Skeletal muscle tissue (tissue), 4 donors: ENCODE data around the gene RTF2. TPM values are rescaled to one million over a fixed set of nuclear protein-coding genes. Genes with fewer than 3 reads are reported as not detected.

Source experiments
- H3K27ac ChIP-seq: one replicate; pipeline ENCODE4 v1.7.0; 2013; ENCODE audit warnings: mild to moderate bottlenecking, low read depth, low read length, inconsistent platforms
- H3K27me3 ChIP-seq, 3 donors: one replicate each; pipeline ENCODE4 v1.7.0; 2013; ENCODE audit warnings: low read length in 3 of 3; ENCODE audit not compliant: control insufficient read depth in 3 of 3, insufficient read depth in 3 of 3
- H3K36me3 ChIP-seq, 3 donors: one replicate each; pipeline ENCODE4 v1.7.0; 2013; ENCODE audit warnings: low read length in 3 of 3; ENCODE audit not compliant: control insufficient read depth in 3 of 3, insufficient read depth in 3 of 3
- H3K4me1 ChIP-seq, 3 donors: one replicate each; pipeline ENCODE4 v1.7.0; 2013; ENCODE audit warnings: low read length in 3 of 3, mild to moderate bottlenecking in 3 of 3; ENCODE audit not compliant: control insufficient read depth in 3 of 3, insufficient read depth in 3 of 3
- H3K4me3 ChIP-seq, 3 donors: one replicate each; pipeline ENCODE4 v1.7.0; 2013; ENCODE audit warnings: low read length in 3 of 3
- H3K9ac ChIP-seq, 3 donors: one replicate each; pipeline ENCODE4 v1.7.0; 2013; ENCODE audit warnings: low read length in 3 of 3, mild to moderate bottlenecking in 3 of 3, moderate library complexity in 2 of 3, low read depth in 1 of 3
- H3K9me3 ChIP-seq, 3 donors: one replicate each; pipeline ENCODE4 v1.7.0; 2013; ENCODE audit warnings: low read length in 3 of 3; ENCODE audit not compliant: control insufficient read depth in 3 of 3
- total RNA-seq: library from RNA; depleted of rRNA; stranded (reverse); fragments of >200 nt; gene quantifications from one replicate; pipeline ENCODE4 v1.2.3, GENCODE V29; 2014
- donor health status: Osteomylitis.

Gene RTF2
- total RNA-seq, 1 donor from 2014 or later, result 68.4 TPM

GRCh38 chr20:56447227-56447626 lies 21.2 kb upstream of the RTF2 start:
- no peaks in the 10 kb centered on the region for H3K9me3 ChIP-seq
- H3K9ac ChIP-seq, result no peak overlapping the region
- H3K4me3 ChIP-seq, result no peak overlapping the region
- peaks cover 2 to 13% (median 3%) of the 10 kb centered on the region in 3 donors for H3K27me3 ChIP-seq
- H3K4me1 ChIP-seq, result no peaks in the 10 kb centered on the region
- H3K36me3 ChIP-seq, result no peaks in the 10 kb centered on the region
- H3K27ac ChIP-seq, result no peak overlapping the region

- H3K9me3 ChIP-seq, result no peaks in the 10 kb centered on the region
- H3K27ac ChIP-seq, result no peak overlapping the region
- H3K4me1 ChIP-seq, result no peaks in the 10 kb centered on the region
- H3K9ac ChIP-seq, result no peak overlapping the region
- peaks cover 2 to 3% (median 3%) of the 10 kb centered on the region in 3 donors for H3K27me3 ChIP-seq
- no peak overlapping the region for H3K4me3 ChIP-seq
- no peaks in the 10 kb centered on the region for H3K36me3 ChIP-seq
These were observed 19.0 kb upstream of the RTF2 start for GRCh38 chr20:56449459-56449858.

DNA sequence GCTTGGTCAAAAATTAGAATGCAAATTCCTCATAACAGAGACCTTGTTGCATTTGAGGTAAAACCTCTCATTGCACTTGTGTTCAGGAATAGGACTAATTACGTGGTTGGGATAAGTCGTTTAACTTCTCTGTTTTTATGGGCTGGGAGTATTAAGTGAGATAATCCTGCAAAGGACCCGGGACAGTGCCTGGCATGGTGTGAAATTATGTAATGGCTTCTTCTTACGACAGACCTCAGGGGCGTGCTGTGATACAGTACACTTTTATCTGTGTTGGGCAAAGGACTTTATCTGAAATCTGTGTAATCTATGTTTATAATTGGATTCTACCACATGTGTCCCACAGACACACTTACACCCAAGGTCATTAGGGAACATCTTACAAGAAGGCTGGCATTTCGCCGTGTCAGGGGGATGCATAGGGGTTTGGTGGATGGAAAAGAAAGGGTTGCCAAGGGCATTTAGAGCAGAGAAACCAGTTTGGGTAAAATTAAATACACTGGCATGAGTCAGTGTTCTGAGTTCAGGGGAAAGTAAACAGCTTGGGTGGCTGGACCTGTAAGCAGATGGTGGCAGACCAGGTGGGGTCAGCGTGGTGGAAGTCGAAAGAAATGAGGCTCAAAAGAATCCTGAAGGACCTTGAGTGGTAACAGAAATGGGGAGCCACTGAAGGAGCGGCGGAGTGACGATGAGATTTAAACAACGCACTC lies 17.2 kb upstream of the RTF2 start:
- H3K4me1 ChIP-seq, result no peaks in the 10 kb centered on the region
- H3K27me3 ChIP-seq, result no peaks in the 10 kb centered on the region
- no peak overlapping the region for H3K9ac ChIP-seq
- no peak overlapping the region for H3K27ac ChIP-seq
- H3K4me3 ChIP-seq, result no peak overlapping the region
- no peaks in the 10 kb centered on the region for H3K9me3 ChIP-seq
- H3K36me3 ChIP-seq, result no peaks in the 10 kb centered on the region

DNA sequence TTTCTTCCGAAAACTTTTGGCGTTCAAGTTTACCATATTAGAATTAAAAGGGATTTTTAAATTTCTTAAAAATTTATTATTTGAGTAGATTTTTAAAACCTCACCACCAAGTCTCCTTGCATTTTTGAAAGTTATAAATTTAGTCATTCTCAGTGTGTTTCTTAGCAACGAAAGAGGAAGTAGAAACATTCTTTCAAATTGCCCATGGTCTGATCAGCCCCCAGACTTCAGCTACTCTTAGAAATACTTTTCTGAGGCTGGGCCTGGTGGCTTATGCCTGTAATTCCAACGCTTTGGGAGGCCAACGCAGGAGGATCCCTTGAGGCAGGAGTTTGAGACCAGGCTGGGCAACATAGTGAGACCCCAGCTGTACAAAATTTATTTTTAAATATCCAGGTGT lies 15.1 kb upstream of the RTF2 start:
- no peak overlapping the region for H3K9ac ChIP-seq
- no peaks in the 10 kb centered on the region for H3K4me1 ChIP-seq
- H3K27ac ChIP-seq, result no peak overlapping the region
- no peaks in the 10 kb centered on the region for H3K27me3 ChIP-seq
- H3K36me3 ChIP-seq, result no peaks in the 10 kb centered on the region
- H3K9me3 ChIP-seq, result no peaks in the 10 kb centered on the region
- H3K4me3 ChIP-seq, result no peak overlapping the region

DNA sequence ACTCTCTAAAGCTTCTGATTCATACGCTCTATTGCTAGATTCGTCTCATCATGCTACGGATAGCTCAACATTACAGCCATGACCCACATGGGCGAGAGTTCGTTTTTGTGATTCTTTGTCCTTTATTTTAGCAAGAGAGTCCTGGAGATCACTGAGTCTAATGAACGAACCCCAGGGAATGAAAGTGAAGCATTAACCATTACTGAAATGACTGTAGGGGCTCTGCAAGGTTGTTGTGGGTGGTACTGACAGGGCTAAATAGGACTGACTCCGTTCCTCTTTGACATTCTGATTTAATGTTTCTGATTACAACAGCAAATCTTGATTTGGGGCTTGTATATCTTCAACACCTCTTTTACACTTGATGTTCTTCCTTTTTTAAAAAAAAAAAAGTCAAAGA lies 13.7 kb upstream of the RTF2 start:
- Histone ChIP-seq H3K27me3 (no peaks in the 10 kb centered on the region), H3K4me3 (no peak overlapping the region), H3K36me3 (no peaks in the 10 kb centered on the region), H3K4me1 (no peaks in the 10 kb centered on the region), H3K9me3 (no peaks in the 10 kb centered on the region), H3K9ac (no peak overlapping the region), H3K27ac (no peak overlapping the region)

DNA sequence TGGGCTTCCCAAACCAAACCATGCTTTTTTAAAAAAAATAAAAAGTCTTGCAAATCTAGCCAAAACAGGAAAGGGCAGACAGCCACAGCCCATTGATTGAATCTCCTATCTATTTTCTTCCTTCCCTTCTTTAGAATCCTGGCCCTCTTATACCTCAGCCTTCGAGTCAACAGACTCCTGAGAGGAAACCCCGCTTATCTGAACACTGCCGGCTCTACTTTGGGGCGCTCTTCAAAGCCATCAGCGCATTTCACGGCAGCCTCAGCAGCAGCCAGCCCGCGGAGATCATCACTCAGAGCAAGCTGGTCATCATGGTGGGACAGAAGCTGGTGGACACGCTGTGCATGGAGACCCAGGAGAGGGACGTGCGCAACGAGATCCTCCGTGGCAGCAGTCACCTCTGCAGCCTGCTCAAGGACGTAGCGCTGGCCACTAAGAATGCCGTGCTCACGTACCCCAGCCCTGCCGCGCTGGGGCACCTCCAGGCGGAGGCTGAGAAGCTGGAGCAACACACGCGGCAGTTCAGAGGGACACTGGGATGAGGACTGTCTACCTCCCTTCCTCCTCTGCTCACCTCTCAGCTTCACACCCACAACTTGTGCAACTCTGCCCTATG lies 10.1 kb upstream of the RTF2 start:
- Histone ChIP-seq H3K27ac (no peak overlapping the region), H3K27me3 (no peaks in the 10 kb centered on the region), H3K9ac (no peak overlapping the region), H3K36me3 (no peaks in the 10 kb centered on the region), H3K4me1 (no peaks in the 10 kb centered on the region), H3K4me3 (no peak overlapping the region), H3K9me3 (no peaks in the 10 kb centered on the region)

DNA sequence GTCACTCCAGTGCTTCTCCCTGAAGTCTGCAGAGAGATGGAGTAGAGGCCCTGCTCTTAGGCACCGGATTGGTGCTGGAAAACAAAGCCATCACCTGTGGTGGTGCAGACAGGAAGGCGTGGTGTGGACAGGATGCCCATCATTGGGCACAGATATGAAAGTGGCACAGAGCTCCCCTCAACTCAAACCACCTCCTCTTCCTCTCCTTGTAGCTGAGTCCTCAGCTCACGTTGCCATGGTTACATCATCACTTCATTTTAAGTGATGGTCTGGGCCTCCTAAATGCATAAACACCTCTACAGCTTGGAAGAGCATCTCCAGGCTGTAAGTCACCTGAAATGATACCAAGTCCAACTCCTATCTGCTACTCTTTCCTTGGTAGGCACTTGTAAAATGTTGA lies 8.0 kb upstream of the RTF2 start:
- Histone ChIP-seq H3K4me3 (no peak overlapping the region), H3K27ac (no peak overlapping the region)

GRCh38 chr20:56461576-56461975 lies 6.9 kb upstream of the RTF2 start:
- Histone ChIP-seq H3K36me3 (no peaks in the 10 kb centered on the region), H3K4me3 (no peak overlapping the region), H3K27ac (no peak overlapping the region), H3K4me1 (no peaks in the 10 kb centered on the region), H3K27me3 (no peaks in the 10 kb centered on the region), H3K9ac (no peak overlapping the region), H3K9me3 (no peaks in the 10 kb centered on the region)

More for the DNA sequence above, 8.0 kb upstream of the RTF2 start:
- Histone ChIP-seq H3K27me3 (no peaks in the 10 kb centered on the region), H3K9me3 (no peaks in the 10 kb centered on the region), H3K4me1 (no peaks in the 10 kb centered on the region), H3K9ac (no peak overlapping the region), H3K36me3 (no peaks in the 10 kb centered on the region)

GRCh38 chr20:56463428-56463827 lies 5.0 kb upstream of the RTF2 start:
- no peak overlapping the region for H3K9ac ChIP-seq
- H3K36me3 ChIP-seq, result no peaks in the 10 kb centered on the region
- no peak overlapping the region for H3K27ac ChIP-seq

GRCh38 chr20:56465997-56466396 lies 2.4 kb upstream of the RTF2 start:
- Histone ChIP-seq H3K36me3 (peaks cover 0 to 3% (median 0%) of the 10 kb centered on the region in 3 donors), H3K9me3 (no peaks in the 10 kb centered on the region), H3K4me3 (no peak overlapping the region), H3K27ac (no peak overlapping the region), H3K4me1 (peaks cover 13 to 20% (median 16%) of the 10 kb centered on the region in 3 donors), H3K27me3 (no peaks in the 10 kb centered on the region), H3K9ac (no peak overlapping the region)

More at GRCh38 chr20:56463428-56463827, 5.0 kb upstream of the RTF2 start:
- Histone ChIP-seq H3K4me1 (peaks cover 2 to 5% (median 4%) of the 10 kb centered on the region in 3 donors), H3K4me3 (no peak overlapping the region), H3K9me3 (no peaks in the 10 kb centered on the region), H3K27me3 (no peaks in the 10 kb centered on the region)
